Peyer's patch (tissue), 4 donors: Measurements from ENCODE around the gene GRWD1.

Experiments
- POLR2A ChIP-seq, 2 donors: fragments of 450-650 bp; IDR thresholded peaks; one replicate each; pipeline ENCODE4 v1.5.1; 2017; ENCODE audit warnings: antibody characterized with exemption in 2 of 2, mild to moderate bottlenecking in 2 of 2, moderate library complexity in 2 of 2
- TF ChIP-seq, protein P1 (sequence below), 6 experiments: fragments of 450-650 bp in 4 of 6; fragments of 200-600 bp in 2 of 6; sonication (generic) in 1 of 6; IDR thresholded peaks; one replicate each; pipeline ENCODE4 v1.5.1; 2017 to 2019; ENCODE audit warnings: antibody characterized with exemption in 6 of 6, mild to moderate bottlenecking in 3 of 6, moderate library complexity in 1 of 6

DNA sequence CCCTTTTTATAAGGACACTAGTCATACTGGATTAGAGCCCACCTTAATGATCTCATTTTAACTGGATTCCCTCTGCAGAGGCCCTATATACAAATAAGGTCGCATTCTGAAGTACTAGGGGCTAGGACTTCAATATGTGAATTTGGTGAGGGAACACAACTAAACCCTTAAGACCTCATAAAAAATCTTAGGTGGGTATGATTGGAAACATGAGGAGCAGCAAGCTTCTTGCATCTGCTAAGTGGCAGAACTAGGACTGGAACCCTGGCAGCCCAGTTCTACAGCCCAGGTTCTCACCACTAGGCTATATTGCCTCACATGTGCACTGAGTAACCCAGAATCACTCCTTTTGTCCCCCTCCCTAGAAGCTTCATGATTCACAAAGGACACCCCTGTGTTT, 17.1 kb upstream of the GRWD1 start:
- TF ChIP-seq, protein P1, sequence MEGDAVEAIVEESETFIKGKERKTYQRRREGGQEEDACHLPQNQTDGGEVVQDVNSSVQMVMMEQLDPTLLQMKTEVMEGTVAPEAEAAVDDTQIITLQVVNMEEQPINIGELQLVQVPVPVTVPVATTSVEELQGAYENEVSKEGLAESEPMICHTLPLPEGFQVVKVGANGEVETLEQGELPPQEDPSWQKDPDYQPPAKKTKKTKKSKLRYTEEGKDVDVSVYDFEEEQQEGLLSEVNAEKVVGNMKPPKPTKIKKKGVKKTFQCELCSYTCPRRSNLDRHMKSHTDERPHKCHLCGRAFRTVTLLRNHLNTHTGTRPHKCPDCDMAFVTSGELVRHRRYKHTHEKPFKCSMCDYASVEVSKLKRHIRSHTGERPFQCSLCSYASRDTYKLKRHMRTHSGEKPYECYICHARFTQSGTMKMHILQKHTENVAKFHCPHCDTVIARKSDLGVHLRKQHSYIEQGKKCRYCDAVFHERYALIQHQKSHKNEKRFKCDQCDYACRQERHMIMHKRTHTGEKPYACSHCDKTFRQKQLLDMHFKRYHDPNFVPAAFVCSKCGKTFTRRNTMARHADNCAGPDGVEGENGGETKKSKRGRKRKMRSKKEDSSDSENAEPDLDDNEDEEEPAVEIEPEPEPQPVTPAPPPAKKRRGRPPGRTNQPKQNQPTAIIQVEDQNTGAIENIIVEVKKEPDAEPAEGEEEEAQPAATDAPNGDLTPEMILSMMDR (IDR thresholded peaks at IDR 0.05) = no peak
- TF ChIP-seq POLR2A (IDR thresholded peaks at IDR 0.05) = no peak
